Measurements from ENCODE around the gene SNRK.

DNA sequence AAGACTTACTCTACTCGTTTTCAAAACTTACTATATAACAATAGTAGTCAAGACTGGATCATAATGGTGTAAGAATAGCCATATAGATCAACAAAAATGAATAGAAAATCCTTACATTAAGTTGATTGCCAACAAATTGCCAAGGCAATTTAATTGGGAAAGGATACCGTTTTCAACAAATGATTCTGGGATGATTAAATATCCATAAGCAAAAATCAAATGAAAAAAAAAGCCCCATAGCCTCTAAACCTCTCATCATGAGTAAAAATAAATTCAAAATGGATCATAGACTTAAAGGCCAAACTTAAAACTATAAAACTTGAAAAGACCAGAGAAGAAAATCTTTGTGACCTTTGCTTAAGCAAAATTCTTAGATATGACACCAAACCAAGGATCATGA lies 5.3 kb upstream of the SNRK start:
- TF ChIP-seq CTCF (conservative IDR thresholded peaks at IDR 0.05; ENCODE audit: low read depth in 2 of 2) (no peak), ETS1 (IDR thresholded peaks at IDR 0.05) (no peak), EZH2 (IDR thresholded peaks at IDR 0.05; ENCODE audit: low read depth, unreplicated experiment) (no peak), POLR2AphosphoS5 (IDR thresholded peaks at IDR 0.05; ENCODE audit: low read depth) (no peak), JUNB (IDR thresholded peaks at IDR 0.05; ENCODE audit: unreplicated experiment) (no peak), CREB1 (CRISPR knock-in tag; IDR thresholded peaks at IDR 0.05; ENCODE audit: low read depth) (no peak), NANOG (IDR thresholded peaks at IDR 0.05; ENCODE audit: borderline replicate concordance) (no peak), ZNF114 (CRISPR knock-in tag; IDR thresholded peaks at IDR 0.05) (no peak), EZH2phosphoT487 (IDR thresholded peaks at IDR 0.05; ENCODE audit: unreplicated experiment) (no peak), ZNF331 (CRISPR knock-in tag; IDR thresholded peaks at IDR 0.05; ENCODE audit: low read depth) (no peak), ZNF462 (CRISPR knock-in tag; IDR thresholded peaks at IDR 0.05) (no peak), STAT1 (IDR thresholded peaks at IDR 0.05; ENCODE audit: unreplicated experiment) (no peak)
- TF ChIP-seq, protein P1, sequence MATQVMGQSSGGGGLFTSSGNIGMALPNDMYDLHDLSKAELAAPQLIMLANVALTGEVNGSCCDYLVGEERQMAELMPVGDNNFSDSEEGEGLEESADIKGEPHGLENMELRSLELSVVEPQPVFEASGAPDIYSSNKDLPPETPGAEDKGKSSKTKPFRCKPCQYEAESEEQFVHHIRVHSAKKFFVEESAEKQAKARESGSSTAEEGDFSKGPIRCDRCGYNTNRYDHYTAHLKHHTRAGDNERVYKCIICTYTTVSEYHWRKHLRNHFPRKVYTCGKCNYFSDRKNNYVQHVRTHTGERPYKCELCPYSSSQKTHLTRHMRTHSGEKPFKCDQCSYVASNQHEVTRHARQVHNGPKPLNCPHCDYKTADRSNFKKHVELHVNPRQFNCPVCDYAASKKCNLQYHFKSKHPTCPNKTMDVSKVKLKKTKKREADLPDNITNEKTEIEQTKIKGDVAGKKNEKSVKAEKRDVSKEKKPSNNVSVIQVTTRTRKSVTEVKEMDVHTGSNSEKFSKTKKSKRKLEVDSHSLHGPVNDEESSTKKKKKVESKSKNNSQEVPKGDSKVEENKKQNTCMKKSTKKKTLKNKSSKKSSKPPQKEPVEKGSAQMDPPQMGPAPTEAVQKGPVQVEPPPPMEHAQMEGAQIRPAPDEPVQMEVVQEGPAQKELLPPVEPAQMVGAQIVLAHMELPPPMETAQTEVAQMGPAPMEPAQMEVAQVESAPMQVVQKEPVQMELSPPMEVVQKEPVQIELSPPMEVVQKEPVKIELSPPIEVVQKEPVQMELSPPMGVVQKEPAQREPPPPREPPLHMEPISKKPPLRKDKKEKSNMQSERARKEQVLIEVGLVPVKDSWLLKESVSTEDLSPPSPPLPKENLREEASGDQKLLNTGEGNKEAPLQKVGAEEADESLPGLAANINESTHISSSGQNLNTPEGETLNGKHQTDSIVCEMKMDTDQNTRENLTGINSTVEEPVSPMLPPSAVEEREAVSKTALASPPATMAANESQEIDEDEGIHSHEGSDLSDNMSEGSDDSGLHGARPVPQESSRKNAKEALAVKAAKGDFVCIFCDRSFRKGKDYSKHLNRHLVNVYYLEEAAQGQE (IDR thresholded peaks at IDR 0.05; ENCODE audit: unreplicated experiment), result no peak

Measured in GM23338 (cell line).